Measurements from ENCODE around the gene BBS12. TPM values are rescaled to one million over a fixed set of nuclear protein-coding genes. Genes with fewer than 3 reads are reported as not detected.

The BBS12 gene
- total RNA-seq, 1 experiment from 2014 or later = 1.5 TPM

- H3K4me1 ChIP-seq (ENCODE audit: control insufficient read depth, insufficient read depth, low read length) = peaks cover 13% of the 10 kb centered on the region
- no TSS peak for BruUV-seq (replicated peaks)
- ChIA-PET POLR2A (no interaction called here), CTCF (interaction anchor here (0.9 to 1.3 kb wide), 2 partner anchors 156 to 173 kb away, joined by 3 to 8 read pairs; no protein-coding TSS in a partner anchor)
- no peaks in the 10 kb centered on the region for H3K36me3 ChIP-seq (ENCODE audit: control insufficient read depth, insufficient read depth, low read length)
- DNase-seq (ENCODE audit: low read depth, low spot score) (peak; percentile 35), ATAC-seq (peak; percentile 63)
- no peaks in the 10 kb centered on the region for H3K9me3 ChIP-seq (ENCODE audit: control insufficient read depth, insufficient read depth, low read depth, low read length)
- H3K27ac ChIP-seq (ENCODE audit: low read length) = peak overlapping the region; percentile 65
- in situ Hi-C loops (cut with HindIII; ENCODE audit: low pct_unique_long_range_greater_than_20kb, low sequenced_read_pairs) = no loop called here
- TF ChIP-seq TCF7L2 (IDR thresholded peaks at IDR 0.05; ENCODE audit: low read depth, low read length) = no peak
- TF ChIP-seq, protein P1, sequence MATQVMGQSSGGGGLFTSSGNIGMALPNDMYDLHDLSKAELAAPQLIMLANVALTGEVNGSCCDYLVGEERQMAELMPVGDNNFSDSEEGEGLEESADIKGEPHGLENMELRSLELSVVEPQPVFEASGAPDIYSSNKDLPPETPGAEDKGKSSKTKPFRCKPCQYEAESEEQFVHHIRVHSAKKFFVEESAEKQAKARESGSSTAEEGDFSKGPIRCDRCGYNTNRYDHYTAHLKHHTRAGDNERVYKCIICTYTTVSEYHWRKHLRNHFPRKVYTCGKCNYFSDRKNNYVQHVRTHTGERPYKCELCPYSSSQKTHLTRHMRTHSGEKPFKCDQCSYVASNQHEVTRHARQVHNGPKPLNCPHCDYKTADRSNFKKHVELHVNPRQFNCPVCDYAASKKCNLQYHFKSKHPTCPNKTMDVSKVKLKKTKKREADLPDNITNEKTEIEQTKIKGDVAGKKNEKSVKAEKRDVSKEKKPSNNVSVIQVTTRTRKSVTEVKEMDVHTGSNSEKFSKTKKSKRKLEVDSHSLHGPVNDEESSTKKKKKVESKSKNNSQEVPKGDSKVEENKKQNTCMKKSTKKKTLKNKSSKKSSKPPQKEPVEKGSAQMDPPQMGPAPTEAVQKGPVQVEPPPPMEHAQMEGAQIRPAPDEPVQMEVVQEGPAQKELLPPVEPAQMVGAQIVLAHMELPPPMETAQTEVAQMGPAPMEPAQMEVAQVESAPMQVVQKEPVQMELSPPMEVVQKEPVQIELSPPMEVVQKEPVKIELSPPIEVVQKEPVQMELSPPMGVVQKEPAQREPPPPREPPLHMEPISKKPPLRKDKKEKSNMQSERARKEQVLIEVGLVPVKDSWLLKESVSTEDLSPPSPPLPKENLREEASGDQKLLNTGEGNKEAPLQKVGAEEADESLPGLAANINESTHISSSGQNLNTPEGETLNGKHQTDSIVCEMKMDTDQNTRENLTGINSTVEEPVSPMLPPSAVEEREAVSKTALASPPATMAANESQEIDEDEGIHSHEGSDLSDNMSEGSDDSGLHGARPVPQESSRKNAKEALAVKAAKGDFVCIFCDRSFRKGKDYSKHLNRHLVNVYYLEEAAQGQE (IDR thresholded peaks at IDR 0.05; ENCODE audit: insufficient read depth in 1 of 2, low read depth in 2 of 2, low read length in 1 of 2) = no peak
- TF ChIP-seq POLR2AphosphoS5 (IDR thresholded peaks at IDR 0.05; ENCODE audit: low read depth, low read length) = no peak
- no peak for TF ChIP-seq SIN3A (IDR thresholded peaks at IDR 0.05; ENCODE audit: borderline replicate concordance, insufficient read depth, low read depth, low read length)
- peak; percentile 64; the same call in 1 of the 2 replicates for TF ChIP-seq CTCF (IDR thresholded peaks at IDR 0.05)
- intact Hi-C loops (cut with micrococcal nuclease; ENCODE audit: unreplicated experiment) = loop anchor here (5.0 kb wide), 2 partner anchors 69 to 154 kb away; partner anchors contain the start of gene FGF2
- H3K27me3 ChIP-seq (ENCODE audit: control insufficient read depth, insufficient read depth, low read length) = no peaks in the 10 kb centered on the region
- no peak overlapping the region for H3K4me3 ChIP-seq (ENCODE audit: low read depth in 2 of 2, low read length in 2 of 2)
These were observed 25.5 kb downstream of the BBS12 start for GRCh38 chr4:122758033-122758432.

DNA sequence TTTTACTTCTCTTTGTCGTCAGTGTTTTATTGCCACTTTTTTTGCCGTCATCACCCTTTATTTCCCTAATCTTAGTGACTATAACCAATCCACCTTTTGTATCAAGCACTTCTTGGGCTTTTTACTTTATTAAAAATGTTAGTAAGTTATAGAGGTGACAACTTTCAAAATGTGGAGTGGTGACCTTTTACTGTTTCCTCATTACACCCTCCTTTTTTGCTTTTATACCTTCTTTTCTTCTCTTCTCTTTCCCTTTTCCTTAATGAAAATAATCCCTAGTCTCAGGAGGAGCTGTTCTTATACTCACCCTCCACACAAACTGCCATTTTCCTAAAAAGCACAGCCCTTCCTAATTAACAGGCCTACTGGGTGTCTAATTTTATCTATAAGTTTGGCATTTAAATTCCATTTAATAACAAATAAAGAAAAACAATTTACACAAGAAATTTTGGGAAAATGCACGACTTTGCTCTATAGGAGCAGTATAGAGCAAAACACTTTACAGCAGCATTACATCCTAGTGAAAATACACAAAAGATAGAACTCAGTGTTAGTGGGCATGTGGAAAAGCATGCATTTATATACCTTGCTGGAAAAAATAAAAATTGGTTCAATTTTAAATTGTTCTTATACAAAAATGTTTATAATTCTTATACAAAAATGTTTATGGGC is 27.3 kb downstream of the BBS12 start:
- H3K36me3 ChIP-seq (ENCODE audit: control insufficient read depth, insufficient read depth, low read length) = no peaks in the 10 kb centered on the region
- peak overlapping the region; percentile 57; the same call in 1 of the 2 replicates for H3K27ac ChIP-seq (ENCODE audit: low read length)
- BruUV-seq (replicated peaks) = no TSS peak
- H3K27me3 ChIP-seq (ENCODE audit: control insufficient read depth, insufficient read depth, low read length) = no peaks in the 10 kb centered on the region
- CTCF ChIA-PET = no interaction called here
- DNase-seq (ENCODE audit: low read depth, low spot score) (no peak), ATAC-seq (no peak)
- no peak overlapping the region for H3K4me3 ChIP-seq (ENCODE audit: low read depth in 2 of 2, low read length in 2 of 2)
- no peaks in the 10 kb centered on the region for H3K9me3 ChIP-seq (ENCODE audit: control insufficient read depth, insufficient read depth, low read depth, low read length)
- in situ Hi-C loops (cut with HindIII; ENCODE audit: low pct_unique_long_range_greater_than_20kb, low sequenced_read_pairs) (no loop called here), intact Hi-C loops (cut with micrococcal nuclease; ENCODE audit: unreplicated experiment) (loop anchor here (5.0 kb wide), 2 partner anchors 68 to 153 kb away; partner anchors contain the start of gene FGF2)
- POLR2A ChIA-PET = no interaction called here
- H3K4me1 ChIP-seq (ENCODE audit: control insufficient read depth, insufficient read depth, low read length) = peaks cover 13% of the 10 kb centered on the region
- TF ChIP-seq POLR2AphosphoS5 (IDR thresholded peaks at IDR 0.05; ENCODE audit: low read depth, low read length) = no peak
- TF ChIP-seq CTCF (IDR thresholded peaks at IDR 0.05) = peak; percentile 24; the same call in 1 of the 2 replicates
- TF ChIP-seq SIN3A (IDR thresholded peaks at IDR 0.05; ENCODE audit: borderline replicate concordance, insufficient read depth, low read depth, low read length) = no peak

All from Panc1 (cell line).